ENCODE measurements around the gene CCNDBP1.

Gene CCNDBP1

DNA sequence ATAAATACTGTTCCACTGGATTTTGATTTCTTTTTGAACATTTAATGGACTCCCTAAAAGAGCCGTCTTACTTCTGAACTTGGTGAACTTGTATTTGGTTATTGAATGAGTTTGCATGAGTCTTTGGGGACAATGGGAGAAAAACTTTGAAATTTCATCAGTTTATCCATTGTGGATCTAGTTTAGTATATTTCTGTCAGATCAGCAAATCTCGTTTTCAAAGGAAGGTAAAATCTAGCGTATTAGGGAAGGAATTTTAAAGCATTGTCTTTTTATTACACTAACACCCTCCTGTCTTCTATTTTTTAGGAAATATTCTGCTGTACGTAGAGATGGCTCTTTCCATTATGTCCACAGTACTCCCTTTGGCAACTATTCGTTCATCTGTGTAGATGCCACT is 39.0 kb upstream of the CCNDBP1 start:
- H3K4me3 ChIP-seq (replicated peaks; ENCODE audit: insufficient read depth, low read length): no peak overlapping the region
- no peak for DNase-seq (ENCODE audit: low read depth in 1 of 2, low spot score in 1 of 2)
- TF ChIP-seq GABPA (IDR thresholded peaks at IDR 0.05; ENCODE audit: low read depth) (no peak), SPI1 (IDR thresholded peaks at IDR 0.05; ENCODE audit: borderline replicate concordance, low read depth) (no peak), POLR2AphosphoS5 (IDR thresholded peaks at IDR 0.05; ENCODE audit: low read depth) (no peak)
- TF ChIP-seq, protein P1, sequence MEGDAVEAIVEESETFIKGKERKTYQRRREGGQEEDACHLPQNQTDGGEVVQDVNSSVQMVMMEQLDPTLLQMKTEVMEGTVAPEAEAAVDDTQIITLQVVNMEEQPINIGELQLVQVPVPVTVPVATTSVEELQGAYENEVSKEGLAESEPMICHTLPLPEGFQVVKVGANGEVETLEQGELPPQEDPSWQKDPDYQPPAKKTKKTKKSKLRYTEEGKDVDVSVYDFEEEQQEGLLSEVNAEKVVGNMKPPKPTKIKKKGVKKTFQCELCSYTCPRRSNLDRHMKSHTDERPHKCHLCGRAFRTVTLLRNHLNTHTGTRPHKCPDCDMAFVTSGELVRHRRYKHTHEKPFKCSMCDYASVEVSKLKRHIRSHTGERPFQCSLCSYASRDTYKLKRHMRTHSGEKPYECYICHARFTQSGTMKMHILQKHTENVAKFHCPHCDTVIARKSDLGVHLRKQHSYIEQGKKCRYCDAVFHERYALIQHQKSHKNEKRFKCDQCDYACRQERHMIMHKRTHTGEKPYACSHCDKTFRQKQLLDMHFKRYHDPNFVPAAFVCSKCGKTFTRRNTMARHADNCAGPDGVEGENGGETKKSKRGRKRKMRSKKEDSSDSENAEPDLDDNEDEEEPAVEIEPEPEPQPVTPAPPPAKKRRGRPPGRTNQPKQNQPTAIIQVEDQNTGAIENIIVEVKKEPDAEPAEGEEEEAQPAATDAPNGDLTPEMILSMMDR (IDR thresholded peaks at IDR 0.05; ENCODE audit: insufficient read depth, low read length): no peak
- TF ChIP-seq, protein P2, sequence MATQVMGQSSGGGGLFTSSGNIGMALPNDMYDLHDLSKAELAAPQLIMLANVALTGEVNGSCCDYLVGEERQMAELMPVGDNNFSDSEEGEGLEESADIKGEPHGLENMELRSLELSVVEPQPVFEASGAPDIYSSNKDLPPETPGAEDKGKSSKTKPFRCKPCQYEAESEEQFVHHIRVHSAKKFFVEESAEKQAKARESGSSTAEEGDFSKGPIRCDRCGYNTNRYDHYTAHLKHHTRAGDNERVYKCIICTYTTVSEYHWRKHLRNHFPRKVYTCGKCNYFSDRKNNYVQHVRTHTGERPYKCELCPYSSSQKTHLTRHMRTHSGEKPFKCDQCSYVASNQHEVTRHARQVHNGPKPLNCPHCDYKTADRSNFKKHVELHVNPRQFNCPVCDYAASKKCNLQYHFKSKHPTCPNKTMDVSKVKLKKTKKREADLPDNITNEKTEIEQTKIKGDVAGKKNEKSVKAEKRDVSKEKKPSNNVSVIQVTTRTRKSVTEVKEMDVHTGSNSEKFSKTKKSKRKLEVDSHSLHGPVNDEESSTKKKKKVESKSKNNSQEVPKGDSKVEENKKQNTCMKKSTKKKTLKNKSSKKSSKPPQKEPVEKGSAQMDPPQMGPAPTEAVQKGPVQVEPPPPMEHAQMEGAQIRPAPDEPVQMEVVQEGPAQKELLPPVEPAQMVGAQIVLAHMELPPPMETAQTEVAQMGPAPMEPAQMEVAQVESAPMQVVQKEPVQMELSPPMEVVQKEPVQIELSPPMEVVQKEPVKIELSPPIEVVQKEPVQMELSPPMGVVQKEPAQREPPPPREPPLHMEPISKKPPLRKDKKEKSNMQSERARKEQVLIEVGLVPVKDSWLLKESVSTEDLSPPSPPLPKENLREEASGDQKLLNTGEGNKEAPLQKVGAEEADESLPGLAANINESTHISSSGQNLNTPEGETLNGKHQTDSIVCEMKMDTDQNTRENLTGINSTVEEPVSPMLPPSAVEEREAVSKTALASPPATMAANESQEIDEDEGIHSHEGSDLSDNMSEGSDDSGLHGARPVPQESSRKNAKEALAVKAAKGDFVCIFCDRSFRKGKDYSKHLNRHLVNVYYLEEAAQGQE (IDR thresholded peaks at IDR 0.05; ENCODE audit: insufficient replicate concordance, low read depth): no peak
- no peaks in the 10 kb centered on the region for H3K27me3 ChIP-seq (ENCODE audit: insufficient read depth, poor library complexity, severe bottlenecking)
- no peak overlapping the region for H3K27ac ChIP-seq (replicated peaks)

DNA sequence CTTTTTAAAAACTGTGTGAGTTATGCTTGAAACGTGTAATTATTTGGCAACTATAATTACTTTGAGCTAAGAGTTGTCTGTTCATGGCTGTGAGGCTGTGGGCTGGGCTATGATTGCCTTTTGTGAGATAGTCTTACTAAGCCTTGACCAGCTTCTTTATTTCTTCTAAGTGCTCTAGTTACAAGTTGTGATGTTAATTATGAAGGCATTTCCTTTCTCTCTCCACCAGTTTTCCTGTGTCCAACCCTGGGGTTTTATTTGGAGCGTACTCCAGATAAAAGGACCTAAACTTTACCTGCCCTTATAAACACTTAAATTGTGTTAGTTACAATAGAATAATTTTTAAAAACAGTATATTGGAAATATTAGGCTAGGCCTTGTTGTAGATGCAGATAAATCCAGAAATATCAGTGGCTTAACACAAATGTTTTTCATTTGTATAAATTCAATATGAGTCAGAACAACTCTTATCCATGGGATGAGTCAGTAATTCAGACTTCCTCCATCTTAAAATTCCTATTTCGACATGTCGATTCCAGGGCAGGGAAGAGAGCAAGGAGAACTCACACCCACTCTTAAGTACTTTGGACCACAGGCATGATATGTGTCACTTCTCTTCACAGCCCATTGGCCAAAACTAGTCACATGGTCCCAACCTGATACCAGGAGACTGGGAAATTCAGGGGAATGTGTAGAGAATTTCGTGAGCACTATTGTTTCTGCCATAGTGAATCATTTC is 34.8 kb upstream of the CCNDBP1 start:
- Histone ChIP-seq H3K27ac (replicated peaks) (no peak overlapping the region), H3K4me3 (replicated peaks; ENCODE audit: insufficient read depth, low read length) (no peak overlapping the region), H3K27me3 (ENCODE audit: insufficient read depth, poor library complexity, severe bottlenecking) (no peaks in the 10 kb centered on the region)
- DNase-seq (ENCODE audit: low read depth in 1 of 2, low spot score in 1 of 2): no peak
- TF ChIP-seq GABPA (IDR thresholded peaks at IDR 0.05; ENCODE audit: low read depth) (no peak), POLR2AphosphoS5 (IDR thresholded peaks at IDR 0.05; ENCODE audit: low read depth) (no peak), SPI1 (IDR thresholded peaks at IDR 0.05; ENCODE audit: borderline replicate concordance, low read depth) (no peak)
- TF ChIP-seq, protein P2 (IDR thresholded peaks at IDR 0.05; ENCODE audit: insufficient replicate concordance, low read depth): no peak
- TF ChIP-seq, protein P1 (IDR thresholded peaks at IDR 0.05; ENCODE audit: insufficient read depth, low read length): no peak

DNA sequence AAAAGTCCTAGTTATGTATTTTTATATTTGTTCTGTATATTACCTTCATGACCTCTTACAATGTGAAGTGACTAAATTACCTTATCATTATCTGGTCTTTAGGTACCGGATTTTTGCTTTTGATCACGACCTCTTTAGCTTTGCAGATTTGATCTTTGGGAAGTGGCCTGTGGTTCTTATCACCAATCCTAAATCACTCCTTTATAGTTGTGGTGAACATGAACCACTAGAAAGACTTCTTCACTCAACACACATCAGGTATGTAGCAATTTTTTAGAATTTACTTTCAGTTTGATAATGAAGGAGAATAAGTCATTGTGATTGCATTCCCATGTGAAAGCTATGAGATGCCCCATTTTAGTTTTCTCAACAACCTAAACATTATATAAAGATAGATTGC is 33.5 kb upstream of the CCNDBP1 start:
- no peak overlapping the region for H3K4me3 ChIP-seq (replicated peaks; ENCODE audit: insufficient read depth, low read length)
- H3K27ac ChIP-seq (replicated peaks): no peak overlapping the region
- no peaks in the 10 kb centered on the region for H3K27me3 ChIP-seq (ENCODE audit: insufficient read depth, poor library complexity, severe bottlenecking)
- TF ChIP-seq GABPA (IDR thresholded peaks at IDR 0.05; ENCODE audit: low read depth) (no peak), POLR2AphosphoS5 (IDR thresholded peaks at IDR 0.05; ENCODE audit: low read depth) (no peak), SPI1 (IDR thresholded peaks at IDR 0.05; ENCODE audit: borderline replicate concordance, low read depth) (no peak)
- TF ChIP-seq, protein P1 (IDR thresholded peaks at IDR 0.05; ENCODE audit: insufficient read depth, low read length): no peak
- TF ChIP-seq, protein P2 (IDR thresholded peaks at IDR 0.05; ENCODE audit: insufficient replicate concordance, low read depth): no peak
- no peak for DNase-seq (ENCODE audit: low read depth in 1 of 2, low spot score in 1 of 2)

Measured in HL-60 (cell line).